GM12801 (cell line): ENCODE measurements around the gene OR6T1.

ENCODE experiments used
- TF ChIP-seq, protein P1 (sequence below): IDR thresholded peaks from one replicate; pipeline ENCODE4 v1.5.1; 2011; ENCODE audit warnings: control low read depth; ENCODE audit not compliant: insufficient read length; ENCODE audit errors: extremely low read depth

The OR6T1 gene, protein sequence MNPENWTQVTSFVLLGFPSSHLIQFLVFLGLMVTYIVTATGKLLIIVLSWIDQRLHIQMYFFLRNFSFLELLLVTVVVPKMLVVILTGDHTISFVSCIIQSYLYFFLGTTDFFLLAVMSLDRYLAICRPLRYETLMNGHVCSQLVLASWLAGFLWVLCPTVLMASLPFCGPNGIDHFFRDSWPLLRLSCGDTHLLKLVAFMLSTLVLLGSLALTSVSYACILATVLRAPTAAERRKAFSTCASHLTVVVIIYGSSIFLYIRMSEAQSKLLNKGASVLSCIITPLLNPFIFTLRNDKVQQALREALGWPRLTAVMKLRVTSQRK

DNA sequence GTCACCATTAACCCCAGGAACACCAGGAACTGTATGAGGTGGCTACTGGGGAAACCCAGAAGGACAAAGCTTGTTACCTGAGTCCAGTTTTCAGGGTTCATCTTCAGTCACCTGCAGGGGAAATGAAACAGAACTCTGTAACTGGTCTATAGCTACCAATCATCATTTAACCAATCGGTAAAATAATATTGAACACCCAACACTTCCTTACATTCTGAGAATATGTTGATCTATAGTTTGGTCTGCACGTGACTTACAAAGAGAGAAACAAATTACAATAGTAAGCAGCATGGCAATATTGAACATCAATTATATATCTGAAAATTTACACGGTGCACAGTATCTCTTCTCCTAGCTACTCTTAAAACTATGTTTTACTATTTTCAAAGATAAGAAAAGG is at the start of gene OR6T1:
Gene OR6T1, minus strand, starts transcription at position 101 of the 400 bp plus-strand sequence. Its CDS starts 0 bp downstream, at position 101.
- TF ChIP-seq, protein P1, sequence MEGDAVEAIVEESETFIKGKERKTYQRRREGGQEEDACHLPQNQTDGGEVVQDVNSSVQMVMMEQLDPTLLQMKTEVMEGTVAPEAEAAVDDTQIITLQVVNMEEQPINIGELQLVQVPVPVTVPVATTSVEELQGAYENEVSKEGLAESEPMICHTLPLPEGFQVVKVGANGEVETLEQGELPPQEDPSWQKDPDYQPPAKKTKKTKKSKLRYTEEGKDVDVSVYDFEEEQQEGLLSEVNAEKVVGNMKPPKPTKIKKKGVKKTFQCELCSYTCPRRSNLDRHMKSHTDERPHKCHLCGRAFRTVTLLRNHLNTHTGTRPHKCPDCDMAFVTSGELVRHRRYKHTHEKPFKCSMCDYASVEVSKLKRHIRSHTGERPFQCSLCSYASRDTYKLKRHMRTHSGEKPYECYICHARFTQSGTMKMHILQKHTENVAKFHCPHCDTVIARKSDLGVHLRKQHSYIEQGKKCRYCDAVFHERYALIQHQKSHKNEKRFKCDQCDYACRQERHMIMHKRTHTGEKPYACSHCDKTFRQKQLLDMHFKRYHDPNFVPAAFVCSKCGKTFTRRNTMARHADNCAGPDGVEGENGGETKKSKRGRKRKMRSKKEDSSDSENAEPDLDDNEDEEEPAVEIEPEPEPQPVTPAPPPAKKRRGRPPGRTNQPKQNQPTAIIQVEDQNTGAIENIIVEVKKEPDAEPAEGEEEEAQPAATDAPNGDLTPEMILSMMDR, result no peak

DNA sequence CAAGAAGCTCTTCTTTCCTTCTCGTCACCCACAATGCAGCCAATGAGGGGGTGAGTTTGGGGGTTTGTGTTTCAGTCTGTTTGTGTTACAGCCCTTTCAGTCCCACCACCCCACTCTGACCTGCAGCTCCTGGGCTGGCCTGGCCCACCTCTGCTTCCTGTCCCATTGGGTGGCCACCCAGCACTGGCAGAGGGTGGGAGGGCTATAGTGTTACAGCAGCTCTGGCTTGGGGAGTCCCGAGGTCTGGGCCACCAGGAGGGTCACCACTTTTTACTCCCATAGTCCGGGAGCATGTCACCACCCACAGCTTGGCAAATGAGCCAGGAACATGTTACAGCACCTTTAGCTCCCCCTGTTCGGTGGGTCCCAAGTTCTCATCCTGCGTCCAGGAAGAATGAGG is 35.7 kb upstream of the OR6T1 start:
- TF ChIP-seq, protein P1, result no peak

DNA sequence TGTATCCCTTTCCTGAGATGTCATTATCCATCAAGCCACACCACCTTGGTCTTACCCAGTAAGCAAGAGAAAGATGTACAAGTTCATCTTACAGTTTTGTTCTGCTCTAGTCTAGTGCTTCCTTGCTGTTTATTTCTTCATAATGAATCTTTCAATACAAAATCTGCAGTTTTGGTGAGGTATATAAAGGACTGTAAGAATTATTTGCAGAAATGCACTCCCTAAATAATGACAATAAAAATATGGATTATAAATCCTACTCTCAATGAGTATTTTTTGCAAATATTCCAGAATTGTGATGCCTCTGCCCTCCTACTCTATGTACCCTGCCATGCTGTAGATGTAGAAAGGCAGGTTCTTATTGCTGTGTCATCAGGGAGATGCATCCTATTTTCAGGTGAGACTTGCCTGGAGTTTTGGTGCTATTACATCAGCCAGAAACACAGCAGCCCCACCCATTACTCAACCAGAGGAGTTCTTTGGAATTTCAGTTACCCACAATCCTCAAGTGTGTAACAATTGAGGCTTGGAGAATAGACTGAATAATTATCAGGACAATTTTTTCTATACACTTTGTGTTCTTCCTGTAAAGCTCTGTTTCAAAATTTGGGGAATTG is 34.2 kb upstream of the OR6T1 start, which contains the start of gene OR10S1:
Gene OR10S1, minus strand, starts transcription at position 51 of the 617 bp plus-strand sequence. CDS start 117 bp downstream, outside the sequence.
- TF ChIP-seq, protein P1, result no peak

DNA sequence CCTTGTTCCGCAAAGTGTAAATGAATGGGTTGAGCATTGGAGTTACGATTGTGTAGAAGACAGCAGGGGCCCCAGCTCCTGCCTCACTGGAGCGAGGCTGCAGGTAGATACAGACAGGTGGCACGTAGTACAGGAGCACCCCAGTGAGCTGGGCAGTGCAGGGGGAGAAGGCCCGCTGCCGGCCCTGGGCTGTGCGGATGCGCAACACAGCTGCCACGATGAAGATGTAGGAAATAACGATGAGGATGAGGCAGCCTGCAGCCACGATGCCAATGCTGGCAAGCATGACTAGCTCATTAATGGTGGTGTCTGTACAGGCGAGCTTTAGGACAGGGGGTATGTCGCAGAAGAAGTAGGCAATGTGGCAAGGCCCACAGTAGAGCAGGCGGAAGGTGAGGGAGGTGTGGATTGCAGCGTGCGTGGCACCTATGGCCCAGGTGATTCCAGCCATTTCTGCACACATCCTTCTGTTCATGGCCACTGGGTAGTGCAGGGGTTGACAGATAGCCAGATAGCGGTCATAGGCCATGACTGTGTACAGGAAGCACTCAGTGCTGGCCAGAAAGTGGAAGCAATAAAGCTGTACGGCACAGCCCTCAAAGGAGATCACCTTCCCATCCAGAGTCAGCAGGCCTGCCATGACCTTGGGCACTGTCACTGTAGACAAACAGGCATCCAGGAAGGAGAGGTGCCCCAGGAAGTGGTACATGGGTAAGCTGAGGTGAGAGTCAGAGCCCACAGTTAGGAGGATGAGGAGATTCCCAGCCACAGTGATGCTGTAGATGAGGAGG is 33.3 kb upstream of the OR6T1 start:
- TF ChIP-seq, protein P1, result no peak

DNA sequence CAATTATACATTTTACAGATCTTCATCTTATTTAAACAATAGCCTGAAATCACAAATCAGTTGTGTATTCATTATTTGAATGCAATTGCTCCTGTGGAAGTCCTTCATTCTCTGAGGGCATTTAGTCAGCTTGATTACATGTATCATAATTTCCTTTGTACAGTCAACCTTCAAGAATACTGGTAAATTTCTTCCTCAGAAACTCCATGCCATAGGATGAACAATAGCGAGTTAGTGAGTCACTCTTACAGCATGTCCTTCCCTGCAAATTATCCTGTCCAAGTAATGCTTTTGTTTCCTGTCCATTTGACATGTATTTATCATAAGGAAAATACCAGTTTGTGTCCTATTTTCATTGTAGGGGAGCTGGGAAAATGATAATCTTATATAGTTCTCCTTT is 30.2 kb upstream of the OR6T1 start:
- TF ChIP-seq, protein P1, result no peak

DNA sequence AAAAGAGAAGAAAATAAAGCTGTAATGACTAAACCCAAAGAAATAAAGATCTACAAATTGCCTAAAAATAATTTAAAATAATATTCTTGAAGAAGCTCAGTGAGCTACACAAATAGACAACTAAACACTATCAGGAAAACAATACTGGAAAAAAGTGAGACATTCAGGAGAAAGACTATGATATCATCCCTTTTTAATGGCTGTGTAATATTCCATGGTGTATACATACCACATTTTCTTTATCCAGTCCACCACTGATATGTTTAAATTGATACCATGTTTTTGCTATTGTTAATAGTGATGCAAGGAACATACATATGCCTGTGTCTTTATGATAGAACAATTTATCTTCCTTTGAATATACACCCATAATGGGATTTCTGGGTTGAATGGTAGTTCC is 13.1 kb upstream of the OR6T1 start:
- TF ChIP-seq, protein P1, result no peak

DNA sequence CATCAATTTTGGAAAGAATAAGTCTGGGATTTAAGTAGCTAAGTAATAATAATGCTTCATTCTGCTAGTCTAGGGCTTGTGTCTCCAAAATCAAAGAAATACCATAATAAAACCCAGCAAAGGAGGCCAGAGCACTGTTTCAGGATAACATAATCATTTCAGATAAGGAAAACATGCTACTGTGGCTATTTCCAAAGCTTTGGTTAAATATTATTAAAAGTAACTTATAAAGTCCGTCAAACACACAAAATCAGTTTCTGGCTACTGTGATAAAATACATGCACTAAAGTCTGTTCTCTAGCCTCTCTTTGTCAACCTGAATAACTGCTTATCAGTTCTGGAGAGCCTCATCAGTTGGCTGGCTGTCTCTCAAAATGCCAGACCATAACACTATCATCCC is 1.5 kb upstream of the OR6T1 start:
- TF ChIP-seq, protein P1, result no peak
